ENCODE results near the gene RING1. TPM values are rescaled to one million over a fixed set of nuclear protein-coding genes. Genes with fewer than 3 reads are reported as not detected.

Gene RING1
- total and polyA plus RNA-seq, 2 experiments from 2014 or later, result 6.4 to 16.0 TPM

DNA sequence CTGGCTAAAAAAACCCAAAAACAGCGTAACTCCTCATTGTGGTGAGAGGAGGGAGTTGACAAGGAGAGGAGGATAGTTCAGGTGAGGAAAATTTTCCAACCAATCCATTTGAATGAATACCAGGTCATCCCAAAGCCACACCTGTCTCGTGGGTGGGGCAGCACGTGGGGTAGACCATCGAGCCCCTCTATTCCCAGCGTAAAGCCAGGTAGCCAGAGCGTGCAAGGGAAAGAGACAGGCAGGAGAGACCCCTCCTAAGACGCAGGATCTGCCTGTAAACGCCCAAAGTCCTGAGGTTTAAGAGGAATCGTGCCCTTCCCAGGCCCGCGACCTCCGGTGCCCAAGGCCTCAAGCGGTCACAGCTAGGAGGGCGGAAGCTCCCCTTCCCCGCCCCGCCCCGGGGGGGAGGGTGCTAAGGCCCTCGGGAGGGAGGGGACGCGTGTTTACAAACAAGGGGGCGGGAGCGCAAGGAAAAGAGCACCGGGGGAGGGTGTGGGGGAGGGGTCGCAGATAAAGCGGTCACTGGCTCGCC, 8.5 kb upstream of the RING1 start:
- TF ChIP-seq POLR2AphosphoS5 (IDR thresholded peaks at IDR 0.05; ENCODE audit: low read depth), result peak; percentile 22; the same call in 1 of the 2 replicates
- no peak; the same call in 1 of the 2 replicates for TF ChIP-seq ETS1 (IDR thresholded peaks at IDR 0.05)
- H3K4me3 ChIP-seq, result peak overlapping the region; percentile 93
- peak overlapping the region; percentile 95 for H3K27ac ChIP-seq (ENCODE audit: low read depth)
- Mint-ChIP-seq H3K4me1 (peaks cover 57% of the 10 kb centered on the region), H3K9me3 (no peaks in the 10 kb centered on the region; the same call in 2 of the 3 replicates), H3K27ac (no peak overlapping the region), H3K36me3 (ENCODE audit: low read depth) (peaks cover 45% of the 10 kb centered on the region), H3K27me3 (ENCODE audit: insufficient read depth, low read depth, poor library complexity) (peaks cover 17% of the 10 kb centered on the region), H3K4me3 (peak overlapping the region; percentile 100)
- H3K9me2 ChIP-seq (ENCODE audit: insufficient read depth), result no peaks in the 10 kb centered on the region
- peak overlapping the region; percentile 98 for H3K4me2 ChIP-seq
- no peaks in the 10 kb centered on the region for H3K27me3 ChIP-seq (ENCODE audit: insufficient read depth)
- H3F3A ChIP-seq (replicated peaks; ENCODE audit: low read depth), result peaks cover 37% of the 10 kb centered on the region
- H3K36me3 ChIP-seq (ENCODE audit: insufficient read depth), result peaks cover 11% of the 10 kb centered on the region; the same call in 1 of the 2 replicates
- peaks cover 22% of the 10 kb centered on the region for H4K20me1 ChIP-seq (replicated peaks; ENCODE audit: insufficient read depth)
- ATAC-seq (peak; percentile 29), DNase-seq (ENCODE audit: low spot score) (peak; percentile 92)
- peaks cover 23% of the 10 kb centered on the region for H3K79me2 ChIP-seq (replicated peaks; ENCODE audit: insufficient read depth)
- peaks cover 17% of the 10 kb centered on the region for H3K4me1 ChIP-seq (ENCODE audit: insufficient read depth)
- H2AFZ ChIP-seq, result no peak overlapping the region; the same call in 1 of the 2 replicates

DNA sequence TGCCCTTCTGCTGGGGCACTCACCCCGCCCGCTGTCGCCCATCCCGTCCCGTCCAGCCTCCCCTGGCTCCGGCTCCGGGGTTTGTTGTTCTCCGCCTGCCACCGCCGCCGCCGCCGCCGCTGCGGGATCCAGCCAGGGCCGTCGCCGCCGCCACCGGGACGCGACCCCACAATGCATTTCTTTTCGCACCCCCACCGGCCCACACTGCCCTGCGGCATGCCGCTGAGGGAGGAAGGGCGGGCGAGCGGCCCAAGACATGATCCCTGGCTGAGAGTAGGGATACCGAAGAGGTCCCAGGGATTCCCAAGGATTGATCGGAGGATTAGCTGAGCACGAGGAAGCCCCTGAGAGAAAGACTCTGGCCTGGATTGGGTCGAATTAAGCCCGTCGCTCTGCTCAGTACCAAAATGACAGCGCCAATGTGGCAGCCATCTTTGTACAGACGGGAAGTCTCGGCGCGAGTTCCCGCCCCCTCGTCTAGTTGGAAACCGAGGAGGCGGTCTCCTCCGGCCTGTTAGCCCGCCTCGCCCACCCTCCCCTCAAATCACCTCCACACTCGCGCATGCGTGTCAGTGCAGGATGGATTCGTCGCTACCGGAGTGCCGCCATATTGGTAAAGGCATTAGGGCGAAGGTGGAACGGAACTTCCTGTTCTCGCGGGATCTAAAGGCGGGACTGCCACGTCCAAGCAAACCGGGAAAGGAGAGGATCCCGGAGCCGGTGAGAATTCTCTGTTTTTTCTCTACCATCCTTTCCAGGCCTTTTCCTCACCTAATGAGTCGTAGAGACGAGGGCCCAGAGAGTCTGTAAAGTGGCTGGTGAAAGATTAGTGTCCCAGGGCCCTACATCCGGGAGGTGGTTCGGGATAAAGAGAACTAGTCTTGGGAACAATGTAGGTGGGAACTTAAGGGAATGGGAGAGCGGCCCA, 7.8 kb upstream of the RING1 start, which contains the start of the genes RXRB and SLC39A7:
Gene RXRB, minus strand, starts transcription at position 447 of the 928 bp plus-strand sequence. Its CDS starts 189 bp downstream, at position 258.
Gene SLC39A7, plus strand, starts transcription at position 649 of the 928 bp plus-strand sequence. CDS start 379 bp downstream, outside the sequence.
- Mint-ChIP-seq H3K27ac (peak within 1 kb of the TSS; percentile 99), H3K4me3 (peak within 1 kb of the TSS; percentile 100), H3K27me3 (ENCODE audit: insufficient read depth, low read depth, poor library complexity) (peaks cover 22% of the 10 kb centered on the region), H3K4me1 (peaks cover 62% of the 10 kb centered on the region), H3K36me3 (ENCODE audit: low read depth) (peaks cover 38% of the 10 kb centered on the region), H3K9me3 (no peaks in the 10 kb centered on the region; the same call in 1 of the 3 replicates)
- DNase-seq (ENCODE audit: low spot score), result peak; percentile 99
- peak within 1 kb of the TSS; percentile 98 for H3K4me2 ChIP-seq
- H3K4me1 ChIP-seq (ENCODE audit: insufficient read depth), result peaks cover 23% of the 10 kb centered on the region
- H3K27ac ChIP-seq (ENCODE audit: low read depth), result peak within 1 kb of the TSS; percentile 95
- H3K36me3 ChIP-seq (ENCODE audit: insufficient read depth), result peaks cover 11% of the 10 kb centered on the region; the same call in 1 of the 2 replicates
- ATAC-seq, result peak; percentile 41
- peaks cover 6% of the 10 kb centered on the region for H3K27me3 ChIP-seq (ENCODE audit: insufficient read depth)
- H3F3A ChIP-seq (replicated peaks; ENCODE audit: low read depth), result peaks cover 37% of the 10 kb centered on the region
- peaks cover 22% of the 10 kb centered on the region for H4K20me1 ChIP-seq (replicated peaks; ENCODE audit: insufficient read depth)
- H2AFZ ChIP-seq, result peak within 1 kb of the TSS; percentile 98
- H3K9me2 ChIP-seq (ENCODE audit: insufficient read depth), result no peaks in the 10 kb centered on the region
- H3K79me2 ChIP-seq (replicated peaks; ENCODE audit: insufficient read depth), result peaks cover 23% of the 10 kb centered on the region
- peak within 1 kb of the TSS; percentile 93 for H3K4me3 ChIP-seq
- TF ChIP-seq, protein P1, sequence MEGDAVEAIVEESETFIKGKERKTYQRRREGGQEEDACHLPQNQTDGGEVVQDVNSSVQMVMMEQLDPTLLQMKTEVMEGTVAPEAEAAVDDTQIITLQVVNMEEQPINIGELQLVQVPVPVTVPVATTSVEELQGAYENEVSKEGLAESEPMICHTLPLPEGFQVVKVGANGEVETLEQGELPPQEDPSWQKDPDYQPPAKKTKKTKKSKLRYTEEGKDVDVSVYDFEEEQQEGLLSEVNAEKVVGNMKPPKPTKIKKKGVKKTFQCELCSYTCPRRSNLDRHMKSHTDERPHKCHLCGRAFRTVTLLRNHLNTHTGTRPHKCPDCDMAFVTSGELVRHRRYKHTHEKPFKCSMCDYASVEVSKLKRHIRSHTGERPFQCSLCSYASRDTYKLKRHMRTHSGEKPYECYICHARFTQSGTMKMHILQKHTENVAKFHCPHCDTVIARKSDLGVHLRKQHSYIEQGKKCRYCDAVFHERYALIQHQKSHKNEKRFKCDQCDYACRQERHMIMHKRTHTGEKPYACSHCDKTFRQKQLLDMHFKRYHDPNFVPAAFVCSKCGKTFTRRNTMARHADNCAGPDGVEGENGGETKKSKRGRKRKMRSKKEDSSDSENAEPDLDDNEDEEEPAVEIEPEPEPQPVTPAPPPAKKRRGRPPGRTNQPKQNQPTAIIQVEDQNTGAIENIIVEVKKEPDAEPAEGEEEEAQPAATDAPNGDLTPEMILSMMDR (conservative IDR thresholded peaks at IDR 0.05; ENCODE audit: low read depth in 2 of 2), result no peak
- TF ChIP-seq REST (IDR thresholded peaks at IDR 0.05; ENCODE audit: unreplicated experiment), result peak; percentile 14
- no peak for TF ChIP-seq JUNB (IDR thresholded peaks at IDR 0.05; ENCODE audit: unreplicated experiment)
- no peak for TF ChIP-seq STAT1 (IDR thresholded peaks at IDR 0.05; ENCODE audit: unreplicated experiment)
- peak; percentile 37; the same call in 1 of the 2 replicates for TF ChIP-seq ZNF114 (CRISPR knock-in tag; IDR thresholded peaks at IDR 0.05)
- no peak for TF ChIP-seq EZH2 (IDR thresholded peaks at IDR 0.05; ENCODE audit: low read depth, unreplicated experiment)
- no peak for TF ChIP-seq EZH2phosphoT487 (IDR thresholded peaks at IDR 0.05; ENCODE audit: unreplicated experiment)
- 0 out of 2 replicates have a peak, but pooled peaks have one; percentile 24 for TF ChIP-seq ETS1 (IDR thresholded peaks at IDR 0.05)
- peak; percentile 62 for TF ChIP-seq POLR2AphosphoS5 (IDR thresholded peaks at IDR 0.05; ENCODE audit: low read depth)

Data from GM23338 (cell line).